CD4-positive, alpha-beta memory T cell (primary cell): ENCODE results near the gene TGM2. TPM values are rescaled to one million over a fixed set of nuclear protein-coding genes. Genes with fewer than 3 reads are reported as not detected.

Experiments used
- CTCF ChIA-PET: fragments of 350-600 bp; sonication (Branson Sonifier 250); formaldehyde crosslinking; loops from one replicate; lab custom pipeline; 2021; ENCODE audit warnings: inconsistent platforms; ENCODE audit not compliant: partially characterized antibody; lab: Charles Lee
- POLR2A ChIA-PET: fragments of 350-600 bp; sonication (Branson Sonifier 250); formaldehyde crosslinking; loops from one replicate; lab custom pipeline; 2021; ENCODE audit not compliant: partially characterized antibody; lab: Charles Lee
- DNase-seq, 5 donors: peaks; one replicate each; pipeline versions ENCODE4 v3.0.0 to v3.0.0-alpha.2; 2020 to 2022; ENCODE audit warnings: mixed read lengths in 1 of 5
- H3K27ac ChIP-seq: one replicate; pipeline ENCODE4 v1.7.0; 2013; ENCODE audit warnings: low read depth, low read length
- H3K27me3 ChIP-seq: 2 replicates; pipeline ENCODE4 v1.7.0; 2013; ENCODE audit warnings: mild to moderate bottlenecking, low read length, moderate library complexity; ENCODE audit not compliant: insufficient read depth
- H3K36me3 ChIP-seq: 2 replicates; pipeline ENCODE4 v1.7.0; 2013; ENCODE audit warnings: mild to moderate bottlenecking, low read length, moderate library complexity; ENCODE audit not compliant: insufficient read depth
- H3K4me1 ChIP-seq: 2 replicates; pipeline ENCODE4 v1.7.0; 2013; ENCODE audit warnings: mild to moderate bottlenecking, low read length, moderate library complexity; ENCODE audit not compliant: insufficient read depth
- H3K4me3 ChIP-seq, 2 donors: one replicate each; pipeline ENCODE4 v1.7.0; 2013; ENCODE audit warnings: low read length in 2 of 2, mild to moderate bottlenecking in 1 of 2
- H3K9me3 ChIP-seq, 2 donors: one replicate each; pipeline ENCODE4 v1.7.0; 2013; ENCODE audit warnings: low read length in 2 of 2, control low read depth in 1 of 2; ENCODE audit not compliant: control insufficient read depth in 1 of 2
- H3K27ac Mint-ChIP-seq, 7 donors: one replicate each; pipeline ENCODE4 v1.8.0; 2020 to 2021; ENCODE audit warnings: mixed read lengths in 7 of 7, mild to moderate bottlenecking in 6 of 7, inconsistent platforms in 3 of 7, moderate library complexity in 3 of 7
- H3K27me3 Mint-ChIP-seq, 2 donors: one replicate each; pipeline ENCODE4 v1.8.0; 2020 to 2021; ENCODE audit warnings: mixed read lengths in 2 of 2
- H3K36me3 Mint-ChIP-seq, 2 donors: one replicate each; pipeline ENCODE4 v1.8.0; 2020 to 2021; ENCODE audit warnings: mixed read lengths in 2 of 2, inconsistent platforms in 1 of 2, mild to moderate bottlenecking in 1 of 2
- H3K4me1 Mint-ChIP-seq, 4 donors: one replicate each; pipeline ENCODE4 v1.8.0; 2020 to 2021; ENCODE audit warnings: mixed read lengths in 4 of 4, mild to moderate bottlenecking in 1 of 4
- H3K4me3 Mint-ChIP-seq, 8 donors: one replicate each; pipeline ENCODE4 v1.8.0; 2020 to 2021; ENCODE audit warnings: mixed read lengths in 8 of 8, mild to moderate bottlenecking in 7 of 8, moderate library complexity in 6 of 8, inconsistent platforms in 3 of 8
- H3K9me3 Mint-ChIP-seq, 8 donors: one replicate each; pipeline ENCODE4 v1.8.0; 2020 to 2021; ENCODE audit warnings: mixed read lengths in 8 of 8, mild to moderate bottlenecking in 5 of 8, inconsistent platforms in 3 of 8, moderate library complexity in 1 of 8
- intact Hi-C: fragments of 100-400 bp; cut with micrococcal nuclease; formaldehyde crosslinking; loops from one replicate; pipeline ENCODE4 v1.15.1; 2023
- polyA plus RNA-seq, 2 donors: library from polyadenylated mRNA; unstranded; fragments of 300-500 nt; fragmentation: Illumina TruSeq; gene quantifications; one replicate each; pipeline ENCODE4 v1.2.3, GENCODE V29; 2021
- total RNA-seq, 2 experiments: library from RNA; stranded (reverse); gene quantifications; one replicate each; pipeline ENCODE4 v1.2.3, GENCODE V29; 2021

Gene TGM2
- total and polyA plus RNA-seq, 4 experiments from 2014 or later: 0.09 to 0.67 (median 0.31) TPM

GRCh38 chr20:38144598-38144973 lies 20.5 kb downstream of the TGM2 start:
- H3K9me3 Mint-ChIP-seq: no peaks in the 10 kb centered on the region

GRCh38 chr20:38143646-38144554 lies 21.2 kb downstream of the TGM2 start:
- intact Hi-C loops: no loop called here
- Mint-ChIP-seq H3K27ac (no peak overlapping the region), H3K27me3 (peaks cover 0 to 8% of the 10 kb centered on the region in 2 donors), H3K4me3 (no peak overlapping the region), H3K4me1 (no peaks in the 10 kb centered on the region), H3K9me3 (no peaks in the 10 kb centered on the region), H3K36me3 (no peaks in the 10 kb centered on the region)
- H3K4me3 ChIP-seq: no peak overlapping the region
- H3K27ac ChIP-seq: no peak overlapping the region
- CTCF ChIA-PET: no interaction called here
- no peaks in the 10 kb centered on the region for H3K4me1 ChIP-seq
- no peaks in the 10 kb centered on the region for H3K27me3 ChIP-seq
- H3K36me3 ChIP-seq: no peaks in the 10 kb centered on the region
- no peaks in the 10 kb centered on the region for H3K9me3 ChIP-seq
- POLR2A ChIA-PET: no interaction called here
- no peak for DNase-seq

More at GRCh38 chr20:38144598-38144973, 20.5 kb downstream of the TGM2 start:
- CTCF ChIA-PET: no interaction called here
- Histone ChIP-seq H3K27ac (no peak overlapping the region), H3K4me1 (no peaks in the 10 kb centered on the region), H3K4me3 (no peak overlapping the region), H3K36me3 (no peaks in the 10 kb centered on the region), H3K27me3 (no peaks in the 10 kb centered on the region), H3K9me3 (no peaks in the 10 kb centered on the region)
- POLR2A ChIA-PET: no interaction called here
- no peak for DNase-seq
- H3K27ac Mint-ChIP-seq: no peak overlapping the region
- peaks cover 0 to 9% of the 10 kb centered on the region in 2 donors for H3K27me3 Mint-ChIP-seq
- no peak overlapping the region for H3K4me3 Mint-ChIP-seq
- H3K36me3 Mint-ChIP-seq: no peaks in the 10 kb centered on the region
- intact Hi-C loops: no loop called here
- no peaks in the 10 kb centered on the region for H3K4me1 Mint-ChIP-seq

- Histone ChIP-seq H3K4me3 (no peak overlapping the region), H3K9me3 (no peaks in the 10 kb centered on the region), H3K27me3 (no peaks in the 10 kb centered on the region), H3K27ac (no peak overlapping the region), H3K4me1 (no peaks in the 10 kb centered on the region), H3K36me3 (no peaks in the 10 kb centered on the region)
- no peak for DNase-seq
- POLR2A ChIA-PET: no interaction called here
- Mint-ChIP-seq H3K27me3 (peaks cover 0 to 4% of the 10 kb centered on the region in 2 donors), H3K4me3 (no peak overlapping the region), H3K27ac (no peak overlapping the region), H3K4me1 (no peaks in the 10 kb centered on the region), H3K9me3 (no peaks in the 10 kb centered on the region), H3K36me3 (no peaks in the 10 kb centered on the region)
- intact Hi-C loops: no loop called here
- CTCF ChIA-PET: no interaction called here
These were observed 21.8 kb downstream of the TGM2 start for GRCh38 chr20:38143238-38143645.

GRCh38 chr20:38141889-38142494 lies 23.1 kb downstream of the TGM2 start:
- H3K9me3 Mint-ChIP-seq: no peaks in the 10 kb centered on the region
- H3K4me3 ChIP-seq: no peak overlapping the region
- ChIA-PET POLR2A (no interaction called here), CTCF (no interaction called here)
- H3K4me1 ChIP-seq: no peaks in the 10 kb centered on the region
- peaks cover 0 to 2% of the 10 kb centered on the region in 2 donors for H3K27me3 Mint-ChIP-seq
- no peaks in the 10 kb centered on the region for H3K36me3 Mint-ChIP-seq
- H3K4me1 Mint-ChIP-seq: no peaks in the 10 kb centered on the region
- intact Hi-C loops: no loop called here
- no peak overlapping the region for H3K27ac Mint-ChIP-seq
- no peak overlapping the region for H3K4me3 Mint-ChIP-seq
- no peak for DNase-seq
- no peaks in the 10 kb centered on the region for H3K36me3 ChIP-seq
- H3K27me3 ChIP-seq: no peaks in the 10 kb centered on the region
- no peaks in the 10 kb centered on the region for H3K9me3 ChIP-seq
- no peak overlapping the region for H3K27ac ChIP-seq

- intact Hi-C loops: no loop called here
These were observed 23.7 kb downstream of the TGM2 start for GRCh38 chr20:38141204-38141888.

GRCh38 chr20:38139977-38140753 lies 24.9 kb downstream of the TGM2 start:
- H3K4me1 ChIP-seq: no peaks in the 10 kb centered on the region
- ChIA-PET POLR2A (no interaction called here), CTCF (interaction anchor here (0.6 kb wide), 1 partner anchor 91 kb away, joined by 3 read pairs; no protein-coding TSS in a partner anchor)
- Mint-ChIP-seq H3K27ac (no peak overlapping the region), H3K27me3 (peaks cover 0 to 2% of the 10 kb centered on the region in 2 donors), H3K4me1 (no peaks in the 10 kb centered on the region), H3K36me3 (no peaks in the 10 kb centered on the region), H3K9me3 (no peaks in the 10 kb centered on the region), H3K4me3 (no peak overlapping the region)
- H3K9me3 ChIP-seq: no peaks in the 10 kb centered on the region
- no peaks in the 10 kb centered on the region for H3K27me3 ChIP-seq
- no peaks in the 10 kb centered on the region for H3K36me3 ChIP-seq
- intact Hi-C loops: no loop called here
- H3K27ac ChIP-seq: no peak overlapping the region
- H3K4me3 ChIP-seq: no peak overlapping the region
- DNase-seq: no peak

More at GRCh38 chr20:38141204-38141888, 23.7 kb downstream of the TGM2 start:
- Histone ChIP-seq H3K36me3 (no peaks in the 10 kb centered on the region), H3K27ac (no peak overlapping the region), H3K4me1 (no peaks in the 10 kb centered on the region), H3K27me3 (no peaks in the 10 kb centered on the region), H3K4me3 (no peak overlapping the region), H3K9me3 (no peaks in the 10 kb centered on the region)
- H3K4me1 Mint-ChIP-seq: no peaks in the 10 kb centered on the region
- H3K4me3 Mint-ChIP-seq: no peak overlapping the region
- CTCF ChIA-PET: no interaction called here
- no peaks in the 10 kb centered on the region for H3K36me3 Mint-ChIP-seq
- H3K27ac Mint-ChIP-seq: no peak overlapping the region
- POLR2A ChIA-PET: no interaction called here
- peaks cover 0 to 2% of the 10 kb centered on the region in 2 donors for H3K27me3 Mint-ChIP-seq
- DNase-seq: no peak
- H3K9me3 Mint-ChIP-seq: no peaks in the 10 kb centered on the region
